CD4-positive, alpha-beta T cell treated with Interleukin-6 at 100 ng/mL for 8 hours (primary cell): ENCODE measurements around the gene BCAR1.
"Not testable (repeated sequence)": the region's sequence is repeated elsewhere in the genome, so short reads cannot be mapped to it uniquely, and the experiment has no call there.

Source experiments
- DNase-seq: peaks from one replicate; pipeline ENCODE4 v3.0.0-alpha.2; 2020; ENCODE audit warnings: mixed read lengths, low spot score

BCAR1 gene

DNA sequence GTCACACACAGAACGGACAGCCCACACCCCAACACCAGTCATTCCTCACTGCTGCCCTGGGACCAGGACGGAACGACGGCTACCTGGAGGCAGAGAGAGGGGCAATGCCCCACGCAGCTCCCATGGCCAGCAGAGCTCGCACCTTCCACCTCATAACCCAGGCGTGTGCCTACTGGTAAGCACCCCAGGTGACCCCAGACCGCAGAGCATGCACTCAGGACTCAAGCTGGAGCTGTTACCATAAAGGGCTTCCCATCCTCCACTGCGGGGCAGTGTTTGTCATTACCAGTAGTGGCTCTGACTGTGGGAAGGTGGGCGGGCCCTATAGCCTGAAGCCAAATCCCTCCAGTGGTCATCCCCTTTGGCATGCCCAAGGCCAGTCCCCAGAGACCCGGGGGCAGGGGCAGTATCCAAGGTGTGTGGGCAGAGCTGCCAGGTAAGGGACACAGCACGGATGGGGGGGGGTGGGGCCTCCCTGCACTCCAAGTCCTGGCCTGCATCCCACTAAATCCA lies 4.7 kb upstream of the BCAR1 start:
- no peak for DNase-seq

- DNase-seq = no peak
These were observed 3.0 kb upstream of the BCAR1 start for GRCh38 chr16:75254359-75254837.

- no peak for DNase-seq
These were observed 1.8 kb upstream of the BCAR1 start for GRCh38 chr16:75252946-75253911.

GRCh38 chr16:75252049-75252864 lies 833 bp upstream of the BCAR1 start:
- DNase-seq = no peak

- no peak for DNase-seq
These were observed 580 bp downstream of the BCAR1 start for GRCh38 chr16:75250809-75251279.

GRCh38 chr16:75250089-75250808 lies 1.2 kb downstream of the BCAR1 start:
- no peak for DNase-seq

DNA sequence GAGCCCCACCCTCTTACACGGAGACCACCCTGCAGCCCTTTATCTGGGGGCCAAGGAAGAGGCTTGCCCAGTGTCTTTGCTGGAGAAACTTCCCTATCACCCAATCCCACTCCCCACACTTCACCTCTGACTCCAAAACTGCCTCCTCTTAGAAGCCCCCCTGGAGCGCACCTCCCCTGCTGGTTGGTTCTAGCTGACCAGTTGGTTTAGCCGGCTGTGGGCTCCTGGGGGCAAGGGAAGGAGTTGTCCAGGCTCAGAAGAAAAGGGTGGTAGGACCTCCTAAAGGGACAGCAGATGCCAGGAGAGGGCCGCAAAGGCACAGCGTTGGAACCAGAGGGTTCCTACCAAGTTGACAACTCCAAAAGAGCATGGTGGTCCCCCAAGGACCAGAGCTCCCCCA lies 2.0 kb downstream of the BCAR1 start:
- DNase-seq = no peak

DNA sequence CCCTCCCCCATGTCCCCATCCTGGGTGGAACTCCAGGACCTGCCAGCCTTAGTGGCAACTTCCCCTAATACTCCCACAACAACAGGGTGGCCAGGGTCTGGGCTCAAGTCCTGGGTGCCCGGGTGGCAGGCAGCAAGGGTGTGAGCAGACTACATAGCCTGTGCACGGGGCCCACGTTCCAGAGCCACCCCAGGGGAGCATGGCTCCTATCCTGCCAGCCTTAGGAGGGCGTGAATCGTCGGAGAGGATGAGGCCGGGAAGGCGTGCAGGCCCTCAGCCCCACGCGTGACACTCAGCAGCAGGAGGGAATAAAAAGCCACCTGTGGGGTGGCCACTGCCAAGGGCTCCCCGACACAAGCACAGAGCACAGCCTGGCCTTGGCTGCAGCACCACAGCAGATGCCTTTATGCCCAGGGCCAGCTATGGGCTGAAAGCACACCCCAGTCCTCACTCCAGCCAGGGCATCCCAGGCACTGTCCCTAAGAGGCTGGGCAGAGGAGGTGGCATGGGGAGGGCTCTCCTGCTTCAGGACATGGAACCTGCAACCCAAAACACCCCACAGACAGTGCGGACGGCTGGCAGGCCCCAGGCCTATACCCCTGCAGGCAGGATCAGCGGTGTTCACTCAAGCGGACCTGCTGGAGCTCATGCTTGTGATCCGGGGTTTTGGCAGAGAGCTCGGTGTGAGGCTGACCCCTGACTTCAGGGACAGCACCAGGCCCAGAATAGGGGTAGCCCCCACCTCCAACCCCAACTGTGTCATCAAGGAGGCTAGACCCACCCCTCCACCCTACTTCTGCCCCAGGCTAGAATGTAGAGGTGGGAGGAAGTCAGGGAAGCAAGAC lies 2.7 kb downstream of the BCAR1 start:
- no peak for DNase-seq

GRCh38 chr16:75248142-75248535 lies 3.3 kb downstream of the BCAR1 start:
- no peak for DNase-seq

GRCh38 chr16:75247249-75247648 lies 4.2 kb downstream of the BCAR1 start:
- DNase-seq = no peak

DNA sequence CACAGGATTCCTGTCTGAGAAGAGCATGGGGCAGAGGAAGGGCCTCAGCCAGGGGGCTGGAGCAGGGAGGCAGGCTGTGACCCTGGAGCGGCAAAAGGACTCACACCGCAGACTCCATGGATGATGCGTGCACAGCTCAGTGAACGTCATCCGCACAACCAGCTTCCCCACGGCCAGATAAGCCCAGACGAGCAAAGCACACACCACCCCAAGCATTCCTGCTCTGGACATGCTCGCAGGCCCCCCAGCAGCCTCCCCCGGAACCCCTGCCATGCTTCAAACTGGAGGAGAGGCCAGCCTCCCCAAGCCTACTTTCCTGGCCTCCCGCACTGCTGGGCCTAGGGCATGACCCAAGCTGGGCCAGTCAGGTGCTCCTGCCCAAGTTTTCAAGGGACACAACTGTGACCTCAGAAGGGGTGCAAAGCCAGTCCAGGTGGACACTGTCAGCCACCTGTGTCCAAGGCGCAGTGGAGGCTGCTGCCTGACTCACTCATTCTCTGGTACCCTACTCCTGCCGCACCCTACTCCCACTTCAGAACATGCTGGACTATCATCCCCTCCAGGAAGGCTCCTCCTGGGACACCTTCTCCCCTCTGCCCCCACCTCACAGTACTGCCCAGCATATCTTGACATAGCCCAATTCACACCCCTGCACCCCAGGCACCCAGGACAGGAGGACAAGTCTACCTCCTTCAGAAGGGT lies 4.8 kb downstream of the BCAR1 start:
- no peak for DNase-seq

- DNase-seq = no peak
These were observed 6.3 kb downstream of the BCAR1 start for GRCh38 chr16:75244844-75245758.

- DNase-seq = no peak
These were observed 7.1 kb downstream of the BCAR1 start for GRCh38 chr16:75244225-75244809.

DNA sequence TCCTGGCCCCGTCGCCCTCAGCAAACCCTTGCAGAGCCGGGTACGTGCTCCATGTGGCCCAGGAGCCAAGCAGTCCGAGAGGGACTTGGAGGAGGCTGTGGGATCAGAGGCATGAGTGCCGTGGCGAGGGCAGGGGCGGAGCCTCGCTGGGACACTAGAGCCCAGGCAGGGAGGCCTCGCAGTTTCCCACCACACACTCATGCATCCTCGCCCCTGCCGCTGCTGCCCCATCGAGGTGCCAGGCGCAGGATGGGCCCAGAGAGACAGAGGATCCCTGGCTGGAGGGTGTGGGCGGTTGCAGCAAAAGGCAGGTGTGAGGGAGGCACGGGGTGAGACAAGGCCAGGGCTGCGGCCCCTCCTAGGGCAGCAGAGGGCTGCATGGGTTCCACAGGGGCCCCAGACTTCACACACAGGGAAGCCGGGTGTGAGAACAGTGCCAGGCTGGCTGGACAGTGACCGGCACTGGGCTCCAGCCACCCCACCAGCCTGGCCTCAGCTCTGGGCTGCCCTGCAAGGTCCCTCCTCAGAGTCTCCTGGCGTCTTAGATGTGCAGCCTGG lies 7.7 kb downstream of the BCAR1 start:
- DNase-seq = no peak

DNA sequence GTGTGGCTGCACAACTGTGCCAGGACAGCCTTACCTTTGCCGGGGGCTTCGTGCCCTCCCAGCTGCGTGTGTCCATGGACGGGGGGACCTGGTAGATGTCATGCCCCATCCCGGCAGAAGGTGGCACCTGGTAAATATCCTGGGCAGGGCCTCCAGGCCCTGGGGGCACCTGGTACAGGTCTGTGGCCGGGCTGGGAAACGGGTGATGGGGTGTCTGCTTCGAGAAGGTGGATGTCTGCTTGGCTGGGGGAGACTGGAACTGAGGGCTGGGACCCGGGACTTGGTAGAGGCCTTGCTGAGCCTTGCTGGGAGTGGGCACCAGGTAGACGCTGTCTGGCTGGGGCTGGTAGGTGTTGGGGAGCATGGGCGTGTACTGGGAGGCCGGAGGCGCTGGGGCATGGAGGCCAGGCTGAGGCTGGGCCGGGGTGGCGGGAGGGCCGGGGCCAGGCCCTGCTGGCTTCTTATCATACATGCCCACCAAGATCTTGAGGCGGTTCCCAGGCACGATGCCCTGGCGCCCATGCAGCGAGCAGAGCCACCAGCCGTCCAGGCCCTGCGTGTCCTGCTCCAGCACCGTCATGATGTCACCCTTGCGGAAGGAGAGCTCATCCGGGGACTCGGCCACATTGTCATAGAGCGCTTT lies 8.9 kb downstream of the BCAR1 start:
- not testable (repeated sequence) for DNase-seq

DNA sequence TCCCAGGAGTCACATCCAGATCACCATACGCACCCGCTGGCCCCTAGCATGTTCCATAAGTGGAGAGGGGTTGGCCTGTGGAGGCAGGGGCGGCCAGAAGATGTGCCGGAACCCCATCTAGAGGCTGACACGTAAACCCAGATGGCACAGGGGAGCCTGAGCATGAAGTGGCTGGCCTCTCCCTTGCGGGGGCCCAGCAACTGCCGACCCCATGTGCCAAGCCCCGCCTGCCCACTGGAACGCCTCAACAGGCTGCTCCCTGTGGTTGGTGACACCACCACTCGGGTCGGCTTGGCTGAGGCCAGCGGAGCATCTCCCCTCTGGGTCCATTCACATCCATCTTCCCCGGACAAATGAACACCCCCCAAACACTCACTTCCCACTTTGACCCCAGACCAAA lies 9.5 kb downstream of the BCAR1 start:
- no peak for DNase-seq

DNA sequence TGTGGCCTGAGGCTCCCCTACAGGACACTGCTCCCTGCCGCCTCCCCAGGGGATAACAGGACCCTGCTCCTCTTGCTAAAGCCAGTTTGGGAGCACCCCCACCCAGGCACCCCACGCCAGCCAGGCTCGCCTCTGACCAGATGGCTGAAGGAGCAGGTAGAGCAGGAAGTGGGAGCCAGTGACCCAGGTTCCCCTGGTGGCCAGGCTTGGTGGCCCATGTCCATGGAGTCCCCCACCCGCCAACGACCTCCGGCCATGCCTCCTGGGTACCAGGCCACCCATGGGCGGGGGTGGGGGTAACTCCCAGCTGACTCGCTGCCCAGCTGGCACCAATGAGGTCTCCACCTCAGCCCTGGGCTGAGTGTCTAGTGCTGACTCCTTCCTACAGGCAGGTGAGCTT lies 10.0 kb downstream of the BCAR1 start:
- no peak for DNase-seq

- not testable (repeated sequence) for DNase-seq
These were observed 10.8 kb downstream of the BCAR1 start for GRCh38 chr16:75240633-75241032.
